ENCODE results near the gene ADARB1.

The ADARB1 gene

GRCh38 chr21:45169682-45170081 is 95.3 kb downstream of the ADARB1 start:
- no peak for DNase-seq (ENCODE audit: low read depth)

GRCh38 chr21:45170987-45171386 is 96.6 kb downstream of the ADARB1 start:
- no peak for DNase-seq (ENCODE audit: low read depth)

GRCh38 chr21:45172420-45172819 is 98.0 kb downstream of the ADARB1 start:
- DNase-seq (ENCODE audit: low read depth), result no peak

- no peak for DNase-seq (ENCODE audit: low read depth)
Observed at GRCh38 chr21:45175326-45176095, 101.1 kb downstream of the ADARB1 start.

- DNase-seq (ENCODE audit: low read depth), result no peak
Observed at GRCh38 chr21:45176141-45176540, 101.8 kb downstream of the ADARB1 start.

- DNase-seq (ENCODE audit: low read depth), result no peak
Observed at GRCh38 chr21:45177039-45177438, 102.7 kb downstream of the ADARB1 start.

- no peak for DNase-seq (ENCODE audit: low read depth)
Observed at GRCh38 chr21:45178070-45178608, 103.8 kb downstream of the ADARB1 start.

GRCh38 chr21:45178971-45179370 is 104.6 kb downstream of the ADARB1 start:
- no peak for DNase-seq (ENCODE audit: low read depth)

GRCh38 chr21:45179568-45180245 is 105.3 kb downstream of the ADARB1 start:
- no peak for DNase-seq (ENCODE audit: low read depth)

- no peak for DNase-seq (ENCODE audit: low read depth)
Observed at GRCh38 chr21:45180246-45180599, 105.8 kb downstream of the ADARB1 start.

- no peak for DNase-seq (ENCODE audit: low read depth)
Observed at GRCh38 chr21:45182958-45183357, 108.6 kb downstream of the ADARB1 start.

GRCh38 chr21:45183852-45184251 is 109.5 kb downstream of the ADARB1 start:
- no peak for DNase-seq (ENCODE audit: low read depth)

DNA sequence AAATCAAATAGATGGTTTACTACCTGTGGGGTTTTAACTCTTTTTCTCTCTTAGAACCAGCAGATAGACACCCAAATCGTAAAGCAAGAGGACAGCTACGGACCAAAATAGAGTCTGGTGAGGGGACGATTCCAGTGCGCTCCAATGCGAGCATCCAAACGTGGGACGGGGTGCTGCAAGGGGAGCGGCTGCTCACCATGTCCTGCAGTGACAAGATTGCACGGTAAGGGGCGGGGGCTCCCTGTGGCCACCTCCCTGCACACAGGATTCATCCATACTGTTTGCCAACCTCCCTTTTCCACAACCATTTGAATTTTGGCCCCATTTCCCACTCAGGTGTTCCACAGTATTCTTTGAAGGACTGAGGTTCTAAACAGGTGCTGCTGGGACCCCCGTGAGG is 110.5 kb downstream of the ADARB1 start:
- DNase-seq (ENCODE audit: low read depth), result no peak

DNA sequence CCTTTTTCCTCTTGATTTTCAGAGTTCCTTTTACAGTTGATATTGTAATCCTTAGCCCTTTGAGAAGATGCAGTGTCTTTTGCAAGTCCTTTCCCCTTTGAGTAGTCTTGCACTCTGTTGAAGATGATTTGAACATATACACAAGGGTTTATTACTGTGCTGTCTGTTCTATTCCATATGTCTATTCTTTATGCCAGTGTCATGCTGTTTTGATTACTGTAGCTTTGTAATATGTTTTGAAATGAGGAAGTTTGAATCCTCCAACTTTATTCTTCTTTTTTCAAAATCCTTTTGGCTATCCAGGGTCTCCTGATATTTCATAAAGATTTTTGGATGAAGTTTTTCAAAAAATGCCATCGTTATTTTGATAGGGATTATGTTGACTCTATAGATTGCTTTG is 112.3 kb downstream of the ADARB1 start:
- DNase-seq (ENCODE audit: low read depth), result no peak

- DNase-seq (ENCODE audit: low read depth), result no peak
Observed at GRCh38 chr21:45187646-45188045, 113.3 kb downstream of the ADARB1 start.

DNA sequence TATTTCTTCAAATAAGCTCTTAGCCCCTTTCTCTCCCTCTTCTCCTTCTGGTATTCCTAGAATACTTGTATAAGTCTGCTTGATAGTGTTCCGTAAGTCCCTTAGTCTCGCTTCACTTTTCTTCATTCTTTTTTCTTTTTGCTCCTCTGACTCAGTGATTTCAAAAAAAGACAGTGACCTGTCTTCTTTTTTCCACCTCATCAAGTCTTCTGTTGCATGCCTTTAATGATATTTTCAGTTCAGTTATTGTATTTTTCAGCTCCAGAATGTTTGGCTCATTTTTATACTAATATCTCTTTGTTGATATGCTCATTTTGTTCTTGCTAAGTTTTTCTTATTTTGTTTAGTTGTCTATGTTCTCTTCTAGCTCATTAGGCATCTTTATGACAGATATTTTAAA is 115.6 kb downstream of the ADARB1 start:
- DNase-seq (ENCODE audit: low read depth), result no peak

DNA sequence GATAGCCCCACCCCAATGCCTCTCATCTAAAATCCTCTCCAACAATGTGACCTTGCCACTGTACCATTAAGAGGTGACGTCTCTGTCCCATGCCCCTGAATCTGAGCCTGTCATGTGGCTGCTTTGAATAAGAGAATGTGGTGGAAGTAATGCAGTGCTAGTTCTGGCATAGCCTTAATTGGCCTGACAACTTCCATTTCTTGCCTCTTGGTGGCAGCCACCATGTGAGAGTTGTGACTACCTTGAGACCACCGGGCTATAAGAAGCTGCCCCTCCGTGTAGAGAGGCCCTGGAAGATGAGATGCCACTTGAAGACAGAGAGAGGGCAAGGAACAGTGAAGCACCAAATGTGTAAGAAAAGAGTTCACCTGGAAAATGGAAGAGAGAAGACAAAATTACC is 118.0 kb downstream of the ADARB1 start:
- no peak for DNase-seq (ENCODE audit: low read depth)

DNA sequence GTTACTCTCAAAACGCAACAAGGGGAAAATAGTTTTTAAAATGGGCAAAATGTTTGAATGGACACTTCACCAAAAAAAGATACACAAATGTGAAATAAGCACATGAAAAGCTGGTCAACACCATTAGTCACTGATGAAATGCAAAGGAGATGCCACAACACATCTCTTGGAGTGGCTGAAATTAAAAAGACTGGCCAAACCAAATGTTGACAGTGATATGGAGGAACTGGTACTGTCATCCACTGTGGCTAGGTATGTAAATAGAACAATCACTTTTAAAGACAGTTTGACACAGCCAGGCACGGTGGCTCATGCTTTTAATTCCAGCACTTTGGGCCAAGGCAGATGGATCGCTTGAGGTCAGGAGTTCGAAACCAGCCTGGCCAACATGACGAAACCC is 122.2 kb downstream of the ADARB1 start:
- no peak for DNase-seq (ENCODE audit: low read depth)

DNA sequence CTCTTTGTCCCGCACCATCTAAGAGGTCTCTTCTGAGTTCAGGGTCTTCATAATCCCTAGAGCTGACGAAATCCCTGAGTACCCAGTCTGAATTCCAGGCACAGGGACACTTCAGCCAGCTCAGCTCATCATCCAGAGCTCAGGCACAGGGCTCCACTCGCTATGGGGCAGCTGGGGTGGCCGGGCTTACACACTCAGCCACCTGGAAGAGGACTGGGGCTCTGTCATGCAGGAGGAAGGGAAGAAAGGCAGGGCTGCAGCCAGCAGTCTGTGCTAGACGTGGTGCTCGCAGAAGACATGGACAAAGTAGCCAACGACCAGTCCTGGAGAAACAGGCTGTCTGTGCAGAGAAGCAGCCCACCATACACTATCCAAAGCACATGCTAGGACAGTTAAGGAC is 124.8 kb downstream of the ADARB1 start:
- DNase-seq (ENCODE audit: low read depth), result no peak

DNA sequence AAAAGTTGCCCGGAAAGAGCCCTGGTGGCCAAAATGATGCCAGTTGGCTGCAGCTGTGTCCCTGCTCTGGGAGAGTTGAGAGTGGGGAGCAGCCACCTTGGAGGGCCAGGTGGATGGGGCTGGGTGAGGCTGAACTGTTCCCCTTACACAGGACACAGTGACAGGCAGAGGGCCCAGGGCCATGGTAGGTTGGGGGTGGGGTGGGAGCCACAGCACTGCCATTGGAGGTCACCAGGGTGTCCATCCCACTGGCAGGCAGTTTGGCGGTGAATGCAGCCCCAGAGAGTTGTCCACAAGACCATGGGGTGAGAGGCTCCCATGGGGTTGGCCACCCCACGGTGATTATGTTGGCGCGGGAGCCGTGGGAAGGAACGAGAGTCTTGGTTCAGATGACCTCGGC is 125.7 kb downstream of the ADARB1 start:
- no peak for DNase-seq (ENCODE audit: low read depth)

GRCh38 chr21:45200581-45201296 is 126.4 kb downstream of the ADARB1 start:
- DNase-seq (ENCODE audit: low read depth), result no peak

- no peak for DNase-seq (ENCODE audit: low read depth)
Observed at GRCh38 chr21:45202344-45202743, 128.0 kb downstream of the ADARB1 start.

DNA sequence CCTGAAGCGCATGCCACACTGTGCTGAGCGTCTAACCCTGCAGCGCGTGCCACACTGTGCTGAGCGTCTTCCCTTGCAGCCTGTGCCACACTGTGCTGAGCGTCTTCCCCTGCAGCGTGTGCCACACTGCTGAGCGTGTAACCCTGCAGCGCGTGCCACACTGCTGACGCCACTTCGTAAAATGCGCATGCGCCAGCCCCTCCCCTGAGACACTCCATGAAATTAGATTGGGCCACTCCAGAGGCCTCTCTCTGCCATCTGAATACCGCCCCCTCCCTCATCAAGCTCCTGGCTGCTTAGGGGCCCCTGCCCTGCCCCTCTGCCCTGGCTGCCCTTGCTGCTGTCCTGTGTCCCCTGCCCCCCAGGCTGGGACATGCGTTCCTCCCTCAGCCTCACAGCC is 128.5 kb downstream of the ADARB1 start:
- DNase-seq (ENCODE audit: low read depth), result no peak
